VCaP (cell line): ENCODE measurements around the gene ZSCAN20.

Source experiments
- H3K27ac ChIP-seq: fragments of 450-650 bp; 2 replicates; pipeline ENCODE4 v1.5.1; 2017
- CTCF ChIP-seq: fragments of 450-650 bp; conservative IDR thresholded peaks from 2 replicates; pipeline ENCODE4 v1.5.1; 2017; ENCODE audit warnings: mild to moderate bottlenecking, moderate library complexity

The ZSCAN20 gene

GRCh38 chr1:33438364-33439160, 33.9 kb upstream of the ZSCAN20 start:
- no peak overlapping the region for H3K27ac ChIP-seq
- no peak for TF ChIP-seq CTCF

GRCh38 chr1:33439662-33440061, 32.8 kb upstream of the ZSCAN20 start:
- no peak overlapping the region for H3K27ac ChIP-seq
- TF ChIP-seq CTCF, result no peak

GRCh38 chr1:33441088-33441745, 31.2 kb upstream of the ZSCAN20 start:
- no peak overlapping the region for H3K27ac ChIP-seq
- TF ChIP-seq CTCF, result no peak

- H3K27ac ChIP-seq, result no peak overlapping the region
- no peak for TF ChIP-seq CTCF
Measured at GRCh38 chr1:33442141-33442540, 30.3 kb upstream of the ZSCAN20 start.

- no peak for TF ChIP-seq CTCF
- no peak overlapping the region; the same call in 1 of the 2 replicates for H3K27ac ChIP-seq
Measured at GRCh38 chr1:33443080-33443704, 29.3 kb upstream of the ZSCAN20 start.

GRCh38 chr1:33443705-33444180, 28.7 kb upstream of the ZSCAN20 start:
- no peak overlapping the region for H3K27ac ChIP-seq

More at GRCh38 chr1:33443705-33444180, 28.7 kb upstream of the ZSCAN20 start:
- no peak for TF ChIP-seq CTCF
